ENCODE results near the gene NEK1. TPM values are rescaled to one million over a fixed set of nuclear protein-coding genes. Genes with fewer than 3 reads are reported as not detected.
A peak's percentile ranks its signal among the peaks of the same experiment; 100 is the strongest.

NEK1 gene
- total and polyA plus RNA-seq, 2 of the 13 experiments (the other 11 are each of a cell fraction or from before 2014, with no cell fraction given): 2.9 to 5.4 TPM

- TF ChIP-seq RBM22 (optimal IDR thresholded peaks at IDR 0.05; ENCODE audit: low read length): no peak
- no peak for TF ChIP-seq ISX (CRISPR knock-in tag; conservative IDR thresholded peaks at IDR 0.05)
- no peak for TF ChIP-seq PAF1 (CRISPR knock-in tag; IDR thresholded peaks at IDR 0.05)
- no peak for TF ChIP-seq TP53 (CRISPR knock-in tag; conservative IDR thresholded peaks at IDR 0.05)
- TF ChIP-seq KLF6 (CRISPR knock-in tag; IDR thresholded peaks at IDR 0.05): peak; percentile 70; the same call in 1 of the 2 replicates
- peak; percentile 88 for TF ChIP-seq IRF2 (CRISPR knock-in tag; IDR thresholded peaks at IDR 0.05)
- TF ChIP-seq ZNF687 (CRISPR knock-in tag; IDR thresholded peaks at IDR 0.05): peak; percentile 94
- peak; percentile 73 for TF ChIP-seq ZSCAN21 (CRISPR knock-in tag; IDR thresholded peaks at IDR 0.05; ENCODE audit: borderline replicate concordance)
- TF ChIP-seq ATRX (CRISPR knock-in tag; IDR thresholded peaks at IDR 0.05; ENCODE audit: borderline replicate concordance): no peak
- no peak for TF ChIP-seq SOX5 (CRISPR knock-in tag; IDR thresholded peaks at IDR 0.05; ENCODE audit: borderline replicate concordance)
- no peak for TF ChIP-seq HHEX (CRISPR knock-in tag; IDR thresholded peaks at IDR 0.05)
- no peak for TF ChIP-seq ZNF282 (IDR thresholded peaks at IDR 0.05; ENCODE audit: partially characterized antibody)
- TF ChIP-seq MAFG (CRISPR knock-in tag; IDR thresholded peaks at IDR 0.05): no peak
- no peak for TF ChIP-seq PTBP1 (IDR thresholded peaks at IDR 0.05; ENCODE audit: low read depth, low read length, poor library complexity, severe bottlenecking)
- no peak for TF ChIP-seq TAF15 (IDR thresholded peaks at IDR 0.05; ENCODE audit: low read depth, low read length, poor library complexity, severe bottlenecking)
- TF ChIP-seq ZNF704 (CRISPR knock-in tag; IDR thresholded peaks at IDR 0.05; ENCODE audit: borderline replicate concordance): no peak; the same call in 1 of the 2 replicates
- no peak for TF ChIP-seq MLX (CRISPR knock-in tag; IDR thresholded peaks at IDR 0.05)
- no peak; the same call in 1 of the 2 replicates for TF ChIP-seq HOXA9 (CRISPR knock-in tag; IDR thresholded peaks at IDR 0.05; ENCODE audit: borderline replicate concordance)
- TF ChIP-seq ZNF10 (CRISPR knock-in tag; IDR thresholded peaks at IDR 0.05; ENCODE audit: borderline replicate concordance, low read depth): no peak
- no peak for TF ChIP-seq SAFB2 (CRISPR knock-in tag; IDR thresholded peaks at IDR 0.05; ENCODE audit: borderline replicate concordance, low read depth)
- peak; percentile 57; the same call in 1 of the 2 replicates for TF ChIP-seq ZNF768 (CRISPR knock-in tag; IDR thresholded peaks at IDR 0.05)
- TF ChIP-seq FOXJ3 (CRISPR knock-in tag; IDR thresholded peaks at IDR 0.05; ENCODE audit: borderline replicate concordance): 0 out of 2 replicates have a peak, but pooled peaks have one; percentile 37
- no peak for TF ChIP-seq ZNF512 (CRISPR knock-in tag; IDR thresholded peaks at IDR 0.05)
Measured at GRCh38 chr4:169611991-169612870, at the start of gene NEK1 (continued).

Measured in HepG2 (cell line).